T-helper 17 cell (primary cell): ENCODE data around the gene L3MBTL4. TPM values are rescaled to one million over a fixed set of nuclear protein-coding genes. Genes with fewer than 3 reads are reported as not detected.

Source experiments
- ATAC-seq: fragments of 150-1000 bp; cut with Tn5 transposase; 2 replicates; pipeline ENCODE4 v1.10.0; 2021; ENCODE audit warnings: mild to moderate bottlenecking, moderate library complexity
- DNase-seq, 3 donors: peaks; one replicate each; pipeline versions ENCODE4 v3.0.0 to v3.0.0-alpha.2; 2020 to 2021
- H3K9me3 ChIP-seq: one replicate; pipeline ENCODE4 v1.7.0; 2013; ENCODE audit warnings: low read length, mild to moderate bottlenecking; ENCODE audit not compliant: control insufficient read depth, poor library complexity, severe bottlenecking
- H3K27ac Mint-ChIP-seq: one replicate; pipeline ENCODE4 v1.8.0; 2022; ENCODE audit warnings: mild to moderate bottlenecking, moderate library complexity, mixed read lengths
- H3K27me3 Mint-ChIP-seq: one replicate; pipeline ENCODE4 v1.8.0; 2022; ENCODE audit warnings: mixed read lengths
- H3K36me3 Mint-ChIP-seq: one replicate; pipeline ENCODE4 v1.8.0; 2022; ENCODE audit warnings: low read depth, mixed read lengths
- H3K4me1 Mint-ChIP-seq: one replicate; pipeline ENCODE4 v1.8.0; 2022; ENCODE audit warnings: mild to moderate bottlenecking, mixed read lengths
- H3K4me3 Mint-ChIP-seq: one replicate; pipeline ENCODE4 v1.8.0; 2022; ENCODE audit warnings: mild to moderate bottlenecking, moderate library complexity, mixed read lengths
- total RNA-seq, 4 donors: library from RNA in 2 of 4; stranded (reverse) in 2 of 4; gene quantifications; one replicate each; pipeline ENCODE4 v1.2.3 and lab custom pipeline; 2022 to 2026

L3MBTL4 gene
- total RNA-seq, 2 donors from 2014 or later = 0.18 to 0.80 TPM

DNA sequence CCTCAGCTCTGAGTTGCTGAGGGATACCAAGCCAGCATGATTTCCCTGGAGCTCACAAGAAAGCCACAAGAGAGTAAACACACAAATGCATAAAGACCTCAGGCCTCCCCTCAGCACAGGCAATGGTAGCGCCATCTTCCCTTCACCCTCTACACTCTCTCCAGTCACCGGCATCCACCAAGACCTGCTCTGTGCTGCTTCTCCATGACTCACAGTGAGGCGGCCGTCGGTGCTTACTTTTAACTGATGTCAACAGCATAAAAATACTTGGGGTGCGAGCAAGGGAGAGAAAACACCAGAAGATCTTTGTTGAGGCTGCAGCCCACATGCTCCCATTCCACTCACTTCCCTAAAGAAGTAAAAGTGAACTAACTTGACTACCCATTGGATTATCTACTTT is 46.7 kb downstream of the L3MBTL4 start:
- H3K9me3 ChIP-seq = no peaks in the 10 kb centered on the region
- ATAC-seq (no peak), DNase-seq (no peak)
- no peaks in the 10 kb centered on the region for H3K4me1 Mint-ChIP-seq
- no peak overlapping the region for H3K4me3 Mint-ChIP-seq
- H3K27me3 Mint-ChIP-seq = no peaks in the 10 kb centered on the region
- no peaks in the 10 kb centered on the region for H3K36me3 Mint-ChIP-seq
- H3K27ac Mint-ChIP-seq = no peak overlapping the region

DNA sequence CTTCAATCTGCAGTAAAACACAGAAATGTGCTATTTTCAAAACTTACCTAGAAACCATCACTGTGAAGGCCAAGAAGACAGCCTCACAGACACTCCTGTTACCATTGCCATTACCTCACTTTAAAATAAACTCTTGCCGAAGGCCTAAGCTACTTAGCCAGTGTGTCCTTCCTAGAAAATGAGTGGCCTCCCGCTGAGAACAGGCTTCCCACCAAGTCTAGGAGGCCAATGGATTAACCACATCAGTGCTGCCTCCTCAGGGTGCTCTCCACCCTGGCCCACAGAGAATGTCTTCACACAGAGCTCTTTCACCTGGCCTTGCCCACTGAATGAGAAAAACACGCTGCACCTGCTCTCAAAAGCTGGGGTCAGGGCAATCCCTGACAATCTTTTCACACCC is 47.5 kb downstream of the L3MBTL4 start:
- no peaks in the 10 kb centered on the region for H3K4me1 Mint-ChIP-seq
- H3K27ac Mint-ChIP-seq = no peak overlapping the region
- DNase-seq = no peak
- H3K9me3 ChIP-seq = no peaks in the 10 kb centered on the region
- no peaks in the 10 kb centered on the region for H3K27me3 Mint-ChIP-seq
- no peak for ATAC-seq
- H3K4me3 Mint-ChIP-seq = no peak overlapping the region
- H3K36me3 Mint-ChIP-seq = no peaks in the 10 kb centered on the region

DNA sequence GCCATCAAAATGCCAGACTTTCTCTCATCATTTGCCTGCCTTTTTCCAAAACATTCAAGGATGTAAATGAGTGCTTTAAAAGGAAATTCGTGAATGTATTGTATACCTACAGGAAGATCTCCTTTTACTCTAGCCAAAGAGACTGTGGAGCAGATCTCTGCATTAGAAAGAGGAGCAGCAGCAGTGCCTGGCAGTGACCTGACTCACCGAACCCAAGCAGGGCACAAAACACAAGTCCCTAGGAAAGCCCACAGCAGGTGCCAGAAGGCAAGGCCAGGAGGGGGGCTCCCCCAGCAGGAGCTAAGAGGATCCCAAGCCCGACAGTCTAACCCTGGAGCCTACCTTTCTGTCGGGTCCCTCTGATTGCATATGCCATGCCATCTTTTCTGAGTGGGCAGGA is 47.9 kb downstream of the L3MBTL4 start:
- ATAC-seq (no peak), DNase-seq (no peak)
- H3K36me3 Mint-ChIP-seq = no peaks in the 10 kb centered on the region
- no peaks in the 10 kb centered on the region for H3K27me3 Mint-ChIP-seq
- H3K27ac Mint-ChIP-seq = no peak overlapping the region
- no peaks in the 10 kb centered on the region for H3K4me1 Mint-ChIP-seq
- no peak overlapping the region for H3K4me3 Mint-ChIP-seq
- no peaks in the 10 kb centered on the region for H3K9me3 ChIP-seq

DNA sequence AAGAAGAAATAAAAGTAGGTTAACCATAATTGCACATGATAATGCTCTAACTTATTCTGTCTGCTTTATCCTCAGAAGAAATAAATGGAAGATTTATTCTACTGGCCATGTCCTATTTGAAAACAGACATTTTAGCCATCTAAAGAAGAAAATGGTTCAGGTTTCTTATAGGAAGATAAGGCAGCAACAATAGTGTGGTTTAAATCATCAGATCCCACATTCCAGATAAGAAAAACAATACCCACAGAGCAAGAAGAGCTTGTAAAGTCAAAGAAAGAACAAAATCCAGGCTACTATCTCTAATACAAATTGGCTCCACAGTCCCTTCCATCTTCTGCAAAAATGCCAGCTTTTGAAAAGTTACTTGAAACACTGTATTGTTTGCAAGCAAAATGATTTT is 49.3 kb downstream of the L3MBTL4 start:
- Mint-ChIP-seq H3K4me1 (no peaks in the 10 kb centered on the region), H3K27ac (no peak overlapping the region), H3K36me3 (no peaks in the 10 kb centered on the region), H3K27me3 (no peaks in the 10 kb centered on the region), H3K4me3 (no peak overlapping the region)
- ATAC-seq (no peak), DNase-seq (no peak)
- no peaks in the 10 kb centered on the region for H3K9me3 ChIP-seq

DNA sequence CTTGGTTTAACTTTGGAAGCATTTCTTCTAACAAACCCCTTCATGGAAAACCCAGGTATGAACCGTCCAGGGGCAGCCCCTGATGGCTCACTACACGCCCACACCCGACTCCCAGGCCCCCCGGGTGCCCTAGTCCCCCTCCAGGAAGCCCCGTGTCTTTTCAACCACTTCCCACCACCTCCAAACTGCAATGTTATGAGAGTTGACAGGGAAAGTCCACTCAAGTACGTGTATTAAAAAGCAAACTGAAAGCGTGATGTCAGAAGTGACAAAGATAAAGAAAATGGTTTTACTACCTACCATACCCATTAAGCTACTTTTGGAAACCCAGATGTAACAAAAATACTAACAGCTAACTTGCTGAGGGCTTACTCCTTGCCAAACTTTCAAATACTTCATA is 51.5 kb downstream of the L3MBTL4 start:
- Mint-ChIP-seq H3K27ac (no peak overlapping the region), H3K36me3 (no peaks in the 10 kb centered on the region), H3K4me1 (no peaks in the 10 kb centered on the region), H3K4me3 (no peak overlapping the region), H3K27me3 (no peaks in the 10 kb centered on the region)
- no peak for ATAC-seq
- DNase-seq = no peak
- peaks cover 3% of the 10 kb centered on the region for H3K9me3 ChIP-seq

DNA sequence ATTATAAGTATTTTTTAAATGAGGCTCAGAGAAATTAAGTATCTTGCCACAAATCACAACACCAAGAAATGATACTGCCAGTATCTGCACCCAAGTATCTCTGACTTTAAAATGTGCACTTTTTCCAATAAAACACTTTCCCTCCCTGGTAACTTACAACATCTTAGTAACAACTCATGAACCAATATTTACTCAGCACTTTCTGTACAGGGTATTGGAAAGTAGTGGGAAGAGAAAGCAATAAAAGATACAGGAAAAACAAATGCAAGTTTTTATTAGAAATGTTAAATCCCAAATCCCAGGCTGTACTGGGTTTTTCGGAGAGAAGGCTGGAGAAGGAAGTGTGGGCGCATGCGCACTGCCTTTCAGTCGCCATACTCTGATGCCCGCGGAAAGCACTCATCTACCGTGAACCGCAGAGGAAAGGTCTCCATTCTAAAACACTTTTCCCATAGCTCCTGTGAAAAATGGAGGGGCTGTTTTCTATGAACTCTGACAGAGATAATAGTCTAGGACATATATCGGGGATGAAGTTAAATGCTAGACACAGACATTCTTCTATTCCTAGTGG is 52.1 kb downstream of the L3MBTL4 start:
- peaks cover 3% of the 10 kb centered on the region for H3K9me3 ChIP-seq
- ATAC-seq (no peak), DNase-seq (no peak)
- Mint-ChIP-seq H3K4me1 (no peaks in the 10 kb centered on the region), H3K27me3 (no peaks in the 10 kb centered on the region), H3K36me3 (no peaks in the 10 kb centered on the region), H3K4me3 (no peak overlapping the region), H3K27ac (no peak overlapping the region)

DNA sequence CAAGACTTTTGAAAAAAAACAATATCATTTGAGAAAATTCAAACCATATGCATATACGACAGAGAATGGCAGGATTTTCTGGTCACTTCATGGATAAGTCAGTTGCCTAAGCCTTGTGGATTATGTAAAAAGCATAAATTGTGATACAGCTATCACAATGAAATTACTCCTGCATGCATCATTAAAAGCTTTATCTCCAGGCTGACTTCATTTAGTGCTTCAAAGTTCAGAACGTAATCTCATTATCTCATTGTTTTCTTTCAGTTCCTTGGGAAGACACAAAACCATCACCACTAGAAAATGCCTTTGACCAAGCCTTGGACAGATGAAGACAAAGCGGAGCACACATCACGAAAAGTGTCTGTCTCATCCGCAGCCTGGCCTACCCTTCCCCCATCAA is 57.0 kb downstream of the L3MBTL4 start:
- DNase-seq (no peak), ATAC-seq (no peak)
- Mint-ChIP-seq H3K27me3 (no peaks in the 10 kb centered on the region), H3K4me1 (no peaks in the 10 kb centered on the region), H3K36me3 (no peaks in the 10 kb centered on the region), H3K27ac (no peak overlapping the region), H3K4me3 (no peak overlapping the region)
- H3K9me3 ChIP-seq = peaks cover 3% of the 10 kb centered on the region

DNA sequence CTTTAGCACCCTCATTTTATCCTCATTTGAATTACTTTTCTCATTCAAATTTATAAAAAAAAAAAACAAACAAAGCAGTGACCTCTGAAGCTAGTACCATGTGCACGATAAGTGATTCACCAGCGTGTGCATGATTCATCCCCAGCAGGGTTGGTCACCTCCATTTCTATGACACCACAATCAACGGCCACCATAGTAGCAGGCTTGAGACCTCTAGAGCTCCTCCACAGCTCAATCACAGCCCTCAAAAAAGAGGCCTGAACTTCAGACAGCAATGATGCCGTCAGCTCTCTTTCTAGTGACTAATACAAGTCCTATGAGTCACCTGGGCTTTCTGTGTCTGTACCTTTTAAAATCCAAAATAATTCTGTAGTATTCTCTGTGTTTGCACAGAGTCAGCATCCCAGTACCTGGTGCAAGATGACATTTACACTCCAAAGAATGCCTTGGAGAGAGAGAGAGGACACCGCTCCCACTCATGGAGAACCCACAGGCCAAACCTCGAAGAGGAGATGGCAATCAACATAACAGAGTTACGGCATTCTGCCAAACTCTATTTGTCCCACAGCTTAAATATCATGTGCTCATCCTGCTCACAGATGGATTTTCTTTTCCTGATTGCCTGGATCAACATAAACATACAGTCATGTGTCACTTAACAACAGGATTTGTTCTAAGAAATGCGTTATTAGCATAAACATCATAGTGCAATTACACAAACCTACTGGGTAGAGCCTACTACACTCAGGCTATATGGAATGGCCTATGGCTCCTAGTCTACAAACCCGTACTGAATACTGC is 58.7 kb downstream of the L3MBTL4 start:
- no peaks in the 10 kb centered on the region for H3K4me1 Mint-ChIP-seq
- no peaks in the 10 kb centered on the region for H3K36me3 Mint-ChIP-seq
- no peaks in the 10 kb centered on the region for H3K27me3 Mint-ChIP-seq
- no peak overlapping the region for H3K27ac Mint-ChIP-seq
- H3K9me3 ChIP-seq = peaks cover 3% of the 10 kb centered on the region
- no peak for ATAC-seq
- DNase-seq = no peak
- no peak overlapping the region for H3K4me3 Mint-ChIP-seq

DNA sequence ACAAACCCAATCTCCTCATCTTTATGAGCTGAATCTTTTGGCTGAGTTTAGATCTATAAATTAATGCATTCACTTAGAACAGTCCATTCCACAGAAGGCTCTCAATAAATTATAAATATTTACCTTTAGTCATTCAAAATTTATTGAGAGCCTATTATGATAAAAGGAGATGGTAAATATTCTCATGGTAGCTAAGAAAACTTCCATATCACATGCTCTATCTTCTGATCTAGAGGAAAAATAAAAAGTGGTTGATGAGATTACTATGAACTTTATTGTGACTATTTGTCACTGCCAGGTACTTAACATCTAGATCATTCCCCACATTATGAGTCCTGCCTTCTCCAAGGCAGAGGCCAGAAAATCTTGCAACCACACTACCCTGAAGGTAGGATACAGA is 62.4 kb downstream of the L3MBTL4 start:
- no peaks in the 10 kb centered on the region for H3K4me1 Mint-ChIP-seq
- H3K4me3 Mint-ChIP-seq = no peak overlapping the region
- no peak overlapping the region for H3K27ac Mint-ChIP-seq
- no peak for DNase-seq
- H3K9me3 ChIP-seq = no peaks in the 10 kb centered on the region
- ATAC-seq = no peak
- no peaks in the 10 kb centered on the region for H3K36me3 Mint-ChIP-seq
- no peaks in the 10 kb centered on the region for H3K27me3 Mint-ChIP-seq

DNA sequence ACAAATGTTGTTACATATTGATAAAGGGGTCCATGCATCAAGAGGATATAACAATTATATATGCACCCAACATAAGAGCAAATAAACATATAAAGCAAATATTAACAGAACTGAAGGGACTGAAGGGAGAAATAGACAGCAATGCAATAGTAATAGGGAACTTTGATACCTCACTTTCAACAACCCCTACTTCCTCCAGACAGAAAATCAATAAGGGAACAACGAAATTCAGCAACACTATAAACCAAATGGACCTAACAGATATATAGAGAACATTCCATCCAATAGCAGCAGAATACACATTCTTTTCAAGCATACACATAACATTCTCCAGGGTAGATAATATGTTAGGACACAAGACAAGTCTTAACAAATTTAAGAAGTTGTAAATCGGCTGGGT is 71.7 kb downstream of the L3MBTL4 start:
- Mint-ChIP-seq H3K36me3 (no peaks in the 10 kb centered on the region), H3K4me1 (no peaks in the 10 kb centered on the region), H3K27ac (no peak overlapping the region), H3K27me3 (no peaks in the 10 kb centered on the region), H3K4me3 (no peak overlapping the region)
- DNase-seq = no peak
- no peak for ATAC-seq
- no peaks in the 10 kb centered on the region for H3K9me3 ChIP-seq

DNA sequence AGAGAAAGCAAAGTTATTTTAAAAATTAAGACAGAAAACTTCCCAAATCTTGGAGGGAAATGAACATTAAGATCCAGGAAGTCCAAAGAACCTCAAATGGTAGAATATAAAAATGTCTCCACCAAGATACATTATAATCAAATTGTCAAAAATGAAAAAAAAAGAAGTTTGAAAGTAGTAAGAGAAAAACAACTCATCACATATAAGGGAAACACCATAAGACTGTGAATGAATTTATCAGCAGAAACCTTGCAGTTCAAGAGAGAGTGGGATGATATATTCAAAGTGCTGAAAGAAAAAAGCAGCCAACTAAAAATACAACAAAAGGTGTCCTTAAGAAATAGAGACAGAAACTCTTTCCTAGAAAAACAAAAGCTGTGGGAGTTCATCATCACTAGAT is 73.0 kb downstream of the L3MBTL4 start:
- H3K9me3 ChIP-seq = no peaks in the 10 kb centered on the region
- DNase-seq (no peak), ATAC-seq (no peak)
- H3K36me3 Mint-ChIP-seq = no peaks in the 10 kb centered on the region
- no peaks in the 10 kb centered on the region for H3K4me1 Mint-ChIP-seq
- H3K4me3 Mint-ChIP-seq = no peak overlapping the region
- H3K27me3 Mint-ChIP-seq = no peaks in the 10 kb centered on the region
- H3K27ac Mint-ChIP-seq = no peak overlapping the region

DNA sequence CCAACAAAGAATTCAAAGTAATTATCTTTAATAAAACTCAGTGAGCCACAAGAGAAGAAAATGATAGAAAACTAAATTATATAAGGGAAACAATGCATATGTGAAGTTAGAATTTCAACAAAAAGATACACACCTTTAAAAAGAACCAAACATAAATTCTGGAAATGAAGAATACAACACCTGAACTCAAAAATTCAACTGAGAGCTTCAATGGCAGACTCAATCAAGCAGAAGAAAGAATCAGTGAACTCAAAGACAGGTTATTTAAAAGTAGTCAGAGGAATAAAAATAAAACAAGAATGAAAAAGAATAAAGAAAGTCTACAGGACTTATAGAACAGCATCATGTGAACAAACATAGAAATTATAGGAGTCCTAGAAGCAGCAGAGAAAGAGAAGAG is 73.4 kb downstream of the L3MBTL4 start:
- no peaks in the 10 kb centered on the region for H3K9me3 ChIP-seq
- H3K4me1 Mint-ChIP-seq = no peaks in the 10 kb centered on the region
- no peaks in the 10 kb centered on the region for H3K36me3 Mint-ChIP-seq
- H3K4me3 Mint-ChIP-seq = no peak overlapping the region
- H3K27ac Mint-ChIP-seq = no peak overlapping the region
- ATAC-seq (no peak), DNase-seq (no peak)
- H3K27me3 Mint-ChIP-seq = no peaks in the 10 kb centered on the region

DNA sequence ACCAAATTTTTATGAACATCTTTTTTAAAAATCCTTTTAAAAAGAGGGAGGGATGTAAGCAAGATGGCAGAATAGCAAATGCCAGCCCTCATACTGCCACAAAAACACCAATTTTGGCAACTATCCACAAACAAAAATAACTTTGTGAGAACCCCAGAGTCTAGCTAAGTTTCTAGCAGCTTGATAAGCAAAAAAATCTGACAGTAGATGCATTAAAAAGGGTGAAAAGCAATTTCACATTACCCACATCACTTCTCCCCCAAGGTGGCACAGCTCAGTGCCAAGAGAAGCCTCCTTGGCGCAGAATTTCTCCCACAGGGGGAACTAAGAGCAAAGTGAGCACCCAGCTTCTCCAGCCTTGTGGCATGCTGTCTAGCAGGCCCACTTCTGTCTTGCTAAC is 74.6 kb downstream of the L3MBTL4 start:
- H3K27ac Mint-ChIP-seq = no peak overlapping the region
- no peaks in the 10 kb centered on the region for H3K36me3 Mint-ChIP-seq
- no peak for DNase-seq
- no peak for ATAC-seq
- H3K27me3 Mint-ChIP-seq = no peaks in the 10 kb centered on the region
- H3K4me1 Mint-ChIP-seq = no peaks in the 10 kb centered on the region
- H3K4me3 Mint-ChIP-seq = no peak overlapping the region
- no peaks in the 10 kb centered on the region for H3K9me3 ChIP-seq

DNA sequence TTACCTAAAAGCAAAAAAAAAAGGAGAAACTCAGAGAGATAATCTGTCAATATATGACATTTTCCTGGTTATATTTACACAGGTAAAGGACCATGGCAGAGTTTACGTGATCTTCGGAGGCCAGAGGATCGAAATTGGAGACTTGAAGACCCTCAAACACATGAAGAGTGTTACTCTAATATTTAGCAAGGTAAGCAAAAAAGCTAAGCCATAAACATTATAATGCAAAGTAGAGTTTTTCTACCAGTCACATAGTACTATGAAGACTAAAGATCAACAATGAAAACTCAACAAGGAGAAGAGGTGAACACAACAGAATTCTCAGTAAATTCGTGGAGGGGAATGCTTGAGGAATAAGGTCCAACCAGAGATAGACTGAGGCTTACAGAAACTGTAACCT is 78.5 kb downstream of the L3MBTL4 start:
- H3K36me3 Mint-ChIP-seq = no peaks in the 10 kb centered on the region
- DNase-seq (no peak), ATAC-seq (no peak)
- H3K27ac Mint-ChIP-seq = no peak overlapping the region
- H3K9me3 ChIP-seq = no peaks in the 10 kb centered on the region
- H3K27me3 Mint-ChIP-seq = no peaks in the 10 kb centered on the region
- no peaks in the 10 kb centered on the region for H3K4me1 Mint-ChIP-seq
- no peak overlapping the region for H3K4me3 Mint-ChIP-seq
